Nephron progenitor cell (in vitro differentiated cells): ENCODE data around the gene SCO1.
A peak's percentile ranks its signal among the peaks of the same experiment; 100 is the strongest.

ENCODE experiments used
- DNase-seq: peaks from one replicate; pipeline ENCODE4 v3.0.0; 2021
- H3K27ac Mint-ChIP-seq: 2 replicates; pipeline ENCODE4 v1.8.0; 2021; ENCODE audit warnings: mild to moderate bottlenecking, moderate library complexity, mixed read lengths
- H3K27me3 Mint-ChIP-seq: 2 replicates; pipeline ENCODE4 v1.8.0; 2021; ENCODE audit warnings: mild to moderate bottlenecking, low read depth, mixed read lengths; ENCODE audit not compliant: poor library complexity
- H3K36me3 Mint-ChIP-seq: 2 replicates; pipeline ENCODE4 v1.8.0; 2021; ENCODE audit warnings: low read depth, mixed read lengths
- H3K4me1 Mint-ChIP-seq: 2 replicates; pipeline ENCODE4 v1.8.0; 2021; ENCODE audit warnings: mixed read lengths
- H3K4me3 Mint-ChIP-seq: 2 replicates; pipeline ENCODE4 v1.8.0; 2021; ENCODE audit warnings: mild to moderate bottlenecking, moderate library complexity, mixed read lengths
- H3K9me3 Mint-ChIP-seq: 2 replicates; pipeline ENCODE4 v1.8.0; 2021; ENCODE audit warnings: mild to moderate bottlenecking, moderate library complexity, mixed read lengths
- CTCF ChIP-seq: fragments of 200-600 bp; sonication (generic); IDR thresholded peaks from 2 replicates; pipeline ENCODE4 v1.5.0; 2021; ENCODE audit warnings: antibody characterized with exemption

Gene SCO1

GRCh38 chr17:10718547-10718946 lies 21.2 kb upstream of the SCO1 start:
- no peaks in the 10 kb centered on the region for H3K27me3 Mint-ChIP-seq
- H3K9me3 Mint-ChIP-seq, result no peaks in the 10 kb centered on the region
- H3K36me3 Mint-ChIP-seq, result peaks cover 10% of the 10 kb centered on the region
- no peak overlapping the region for H3K27ac Mint-ChIP-seq
- no peaks in the 10 kb centered on the region for H3K4me1 Mint-ChIP-seq
- no peak for TF ChIP-seq CTCF
- H3K4me3 Mint-ChIP-seq, result no peak overlapping the region
- no peak for DNase-seq

GRCh38 chr17:10716218-10716617 lies 18.9 kb upstream of the SCO1 start:
- DNase-seq, result no peak
- no peak for TF ChIP-seq CTCF
- Mint-ChIP-seq H3K27me3 (no peaks in the 10 kb centered on the region), H3K36me3 (peaks cover 18% of the 10 kb centered on the region), H3K4me1 (no peaks in the 10 kb centered on the region), H3K9me3 (no peaks in the 10 kb centered on the region), H3K27ac (no peak overlapping the region), H3K4me3 (no peak overlapping the region)

GRCh38 chr17:10713318-10713717 lies 16.0 kb upstream of the SCO1 start:
- Mint-ChIP-seq H3K4me1 (no peaks in the 10 kb centered on the region), H3K4me3 (no peak overlapping the region), H3K27ac (no peak overlapping the region), H3K27me3 (no peaks in the 10 kb centered on the region), H3K36me3 (peaks cover 38% of the 10 kb centered on the region), H3K9me3 (no peaks in the 10 kb centered on the region)
- TF ChIP-seq CTCF, result no peak
- DNase-seq, result no peak

- TF ChIP-seq CTCF, result no peak
- DNase-seq, result no peak
- H3K36me3 Mint-ChIP-seq, result peaks cover 37% of the 10 kb centered on the region
- H3K27ac Mint-ChIP-seq, result no peak overlapping the region
- H3K4me1 Mint-ChIP-seq, result peaks cover 6% of the 10 kb centered on the region
- no peak overlapping the region for H3K4me3 Mint-ChIP-seq
- H3K27me3 Mint-ChIP-seq, result no peaks in the 10 kb centered on the region
- no peaks in the 10 kb centered on the region for H3K9me3 Mint-ChIP-seq
Observed at GRCh38 chr17:10705727-10706126, 8.4 kb upstream of the SCO1 start.

GRCh38 chr17:10702574-10702973 lies 5.2 kb upstream of the SCO1 start:
- no peak for DNase-seq
- TF ChIP-seq CTCF, result no peak
- Mint-ChIP-seq H3K4me1 (peaks cover 20% of the 10 kb centered on the region), H3K27me3 (no peaks in the 10 kb centered on the region), H3K27ac (peak overlapping the region; percentile 66), H3K36me3 (peaks cover 15% of the 10 kb centered on the region), H3K4me3 (no peak overlapping the region), H3K9me3 (no peaks in the 10 kb centered on the region)

- no peak for DNase-seq
- H3K27ac Mint-ChIP-seq, result no peak overlapping the region
- peaks cover 40% of the 10 kb centered on the region for H3K4me1 Mint-ChIP-seq
- H3K36me3 Mint-ChIP-seq, result peaks cover 10% of the 10 kb centered on the region
- H3K9me3 Mint-ChIP-seq, result no peaks in the 10 kb centered on the region
- no peaks in the 10 kb centered on the region for H3K27me3 Mint-ChIP-seq
- TF ChIP-seq CTCF, result no peak
- H3K4me3 Mint-ChIP-seq, result peak overlapping the region; percentile 24
Observed at GRCh38 chr17:10699856-10700255, 2.5 kb upstream of the SCO1 start.
